ENCODE results near the gene FICD.
"Not testable (repeated sequence)": the region's sequence is repeated elsewhere in the genome, so short reads cannot be mapped to it uniquely, and the experiment has no call there.

The FICD gene

DNA sequence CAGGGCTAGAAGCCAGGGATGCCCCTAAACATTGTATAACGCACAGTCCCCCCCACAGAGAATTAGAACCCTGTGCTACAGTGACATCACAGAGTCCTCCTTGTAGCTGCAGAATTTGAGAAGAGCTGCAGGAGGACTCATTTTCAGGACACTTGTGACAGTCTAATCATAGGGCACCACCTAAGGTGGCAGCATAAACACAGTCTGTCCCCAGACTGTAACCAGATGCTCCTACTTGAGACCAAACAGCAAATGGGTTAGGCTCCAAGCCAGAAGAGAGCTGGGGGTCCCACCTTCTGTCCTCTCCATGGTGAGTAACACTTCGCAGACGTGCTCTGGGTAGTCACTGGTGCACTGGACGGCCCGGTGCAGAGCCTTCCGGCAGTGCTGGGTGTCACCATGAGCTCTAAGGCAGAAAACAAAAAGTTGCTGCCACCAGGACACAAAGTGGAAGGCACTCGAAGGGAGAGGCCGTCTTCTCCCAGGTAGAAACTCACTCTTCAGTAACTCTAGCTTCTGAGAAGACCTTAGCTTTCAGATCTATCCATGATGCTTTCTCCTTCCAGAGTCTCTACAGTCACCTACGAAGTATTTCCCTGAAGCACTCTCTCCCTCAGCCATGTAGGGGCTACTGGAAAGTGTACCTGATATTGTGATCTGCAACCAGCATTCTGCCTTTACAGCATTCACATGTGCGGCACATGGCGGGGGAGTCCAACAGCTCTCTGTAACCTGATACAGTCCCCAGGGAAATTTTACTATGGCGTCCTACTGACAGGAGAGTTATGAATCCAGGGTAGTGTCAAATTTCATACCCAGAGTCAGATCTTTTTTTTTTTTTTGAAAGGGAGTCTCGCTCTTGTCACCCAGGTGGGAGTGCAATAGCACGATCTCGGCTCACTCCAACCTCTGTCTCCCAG lies 17.1 kb downstream of the FICD start:
- H3K4me3 ChIP-seq (ENCODE audit: low read depth, low read length), result no peak overlapping the region

DNA sequence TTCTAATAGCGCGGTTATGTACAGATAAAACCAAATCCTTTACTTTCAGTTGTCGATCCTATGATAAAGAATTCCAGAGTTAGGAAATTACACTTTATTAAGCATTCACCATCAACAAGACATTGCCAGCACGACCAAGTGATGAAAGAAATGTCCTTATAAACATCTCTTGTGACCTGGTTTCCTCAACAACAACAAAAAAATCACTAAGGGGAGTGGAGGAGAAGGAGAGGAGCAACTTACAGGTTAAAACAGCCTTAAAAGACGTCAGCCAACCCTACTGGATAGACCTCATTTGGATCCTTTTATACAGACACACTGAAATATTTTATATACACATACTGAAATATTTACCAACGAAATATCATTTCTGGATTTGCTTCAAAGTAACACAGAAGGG lies 23.1 kb downstream of the FICD start:
- H3K4me3 ChIP-seq (ENCODE audit: low read depth, low read length), result no peak overlapping the region

DNA sequence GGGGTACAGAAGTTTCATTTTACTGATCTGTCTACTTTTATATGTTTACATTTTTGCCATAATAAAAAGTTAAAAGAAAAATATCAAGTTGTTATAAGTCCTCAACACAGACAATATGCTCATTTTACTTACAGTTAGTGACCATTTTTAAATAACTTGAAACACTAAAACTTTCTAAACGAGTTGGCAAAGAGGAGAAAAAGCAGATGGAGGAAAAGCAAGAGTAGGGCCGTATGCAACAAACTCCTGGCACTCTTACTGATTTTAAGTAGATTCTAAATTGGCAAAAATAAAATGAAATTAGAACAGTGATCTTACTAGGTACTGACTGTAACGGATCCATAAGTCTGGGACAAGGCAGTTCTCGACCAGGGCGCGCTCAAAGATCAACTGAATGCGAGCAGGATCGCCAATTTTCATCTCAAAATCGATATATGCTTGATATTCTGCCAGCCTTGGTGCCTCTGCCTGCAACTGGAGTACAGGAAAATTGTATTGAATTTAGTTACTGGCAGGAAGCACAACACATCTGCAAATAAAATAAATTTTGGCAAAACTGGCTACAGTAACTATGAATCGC lies 23.6 kb downstream of the FICD start:
- no peak overlapping the region for H3K4me3 ChIP-seq (ENCODE audit: low read depth, low read length)

DNA sequence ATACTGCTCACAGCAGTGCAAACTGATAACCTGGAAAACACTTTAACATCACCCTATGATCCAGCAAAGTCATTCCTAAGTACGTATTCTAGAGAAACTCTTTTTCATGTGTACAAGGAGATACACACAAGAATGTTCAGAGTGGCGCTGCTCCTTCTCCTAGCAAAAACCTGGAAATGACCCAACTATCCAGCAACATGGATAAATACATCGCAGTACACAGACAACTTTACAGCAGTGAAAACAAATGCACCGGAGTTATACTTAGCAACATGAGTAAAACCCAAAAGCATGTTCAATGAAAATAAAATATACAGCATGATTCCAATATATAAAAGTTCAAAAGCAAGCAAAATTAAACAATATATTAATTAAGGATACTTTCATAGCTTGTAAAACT lies 27.2 kb downstream of the FICD start:
- H3K4me3 ChIP-seq (ENCODE audit: low read depth, low read length), result no peak overlapping the region

DNA sequence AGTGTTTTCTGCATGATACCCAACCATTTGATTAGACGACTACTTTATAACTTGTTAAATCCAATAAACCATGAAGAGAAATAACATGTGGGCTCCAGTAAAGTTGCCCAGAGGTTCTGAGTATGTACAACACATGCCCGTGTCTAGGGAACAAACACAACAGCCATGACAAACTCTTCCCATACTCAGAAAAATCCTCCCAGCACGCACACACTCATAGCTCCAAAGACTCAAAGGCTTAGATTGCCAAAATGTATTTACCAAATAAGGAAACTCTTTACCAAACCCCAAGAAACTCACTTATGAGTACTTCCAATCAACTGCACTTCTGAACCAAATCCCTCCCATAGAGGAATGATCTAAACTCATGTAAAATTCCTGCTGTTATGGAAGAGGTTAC lies 28.6 kb downstream of the FICD start:
- no peak overlapping the region for H3K4me3 ChIP-seq (ENCODE audit: low read depth, low read length)

DNA sequence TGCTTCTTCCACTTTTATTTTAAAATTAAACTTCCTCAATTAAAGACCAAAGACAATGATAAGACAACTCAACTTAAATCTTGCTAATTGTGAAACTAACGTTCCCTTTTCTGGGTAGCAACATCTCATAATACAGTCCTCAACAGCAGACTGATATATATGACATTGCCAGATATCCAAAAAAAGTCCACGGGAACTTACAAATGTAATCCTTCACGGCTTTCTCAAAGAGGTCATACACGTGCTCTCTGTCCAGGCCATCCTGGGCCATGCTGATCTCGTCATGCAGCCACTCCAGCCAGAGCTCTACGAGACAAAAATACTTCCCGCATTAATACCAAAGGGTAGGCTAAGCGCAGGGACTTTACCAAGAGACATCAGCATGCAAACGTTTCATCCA lies 32.6 kb downstream of the FICD start:
- no peak overlapping the region for H3K4me3 ChIP-seq (ENCODE audit: low read depth, low read length)

DNA sequence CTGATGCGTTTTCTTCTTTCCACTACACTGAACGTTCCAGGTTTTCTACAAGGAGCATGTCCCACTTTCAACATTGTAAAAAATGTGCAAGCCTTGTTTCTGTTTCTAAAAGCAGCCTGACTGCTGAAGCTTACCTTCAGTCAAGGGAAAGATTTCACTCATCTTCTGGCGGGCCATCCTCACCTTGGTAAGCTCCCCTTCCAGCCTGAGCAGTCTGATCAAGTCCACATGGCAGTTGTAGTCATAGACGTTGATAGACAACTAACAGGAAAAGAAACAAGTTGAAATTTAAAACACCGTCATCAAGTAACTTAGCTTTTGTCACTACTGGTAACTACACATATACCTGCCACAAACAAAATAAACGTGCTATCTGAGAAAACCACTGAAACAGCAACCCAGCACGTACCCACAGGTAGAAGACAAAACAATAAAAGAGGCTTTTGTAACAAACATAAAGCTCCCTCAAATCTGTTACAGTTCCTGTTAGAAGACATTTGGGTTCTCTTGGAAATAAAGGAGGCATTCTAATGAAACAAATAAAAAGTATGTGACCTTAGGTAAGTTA lies 34.0 kb downstream of the FICD start:
- H3K4me3 ChIP-seq (ENCODE audit: low read depth, low read length), result no peak overlapping the region

DNA sequence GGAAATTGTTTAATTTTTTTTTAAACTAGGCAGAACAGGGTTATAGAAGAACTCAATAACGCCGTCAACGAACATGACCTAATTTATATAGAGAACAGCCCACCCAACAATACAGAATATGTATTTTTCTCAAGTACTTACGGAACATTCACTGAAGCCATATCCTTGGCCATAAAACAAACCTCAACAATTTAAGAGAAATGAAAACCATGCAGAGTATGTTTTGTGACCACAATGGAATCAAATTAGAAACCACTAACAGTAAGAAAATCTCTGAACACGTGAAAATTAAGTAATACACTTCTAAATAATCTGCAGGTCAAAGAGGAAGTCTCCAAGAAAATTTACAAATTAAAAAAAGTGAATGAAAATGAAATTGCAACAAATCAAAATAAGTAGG lies 36.5 kb downstream of the FICD start:
- H3K4me3 ChIP-seq (ENCODE audit: low read depth, low read length), result no peak overlapping the region

DNA sequence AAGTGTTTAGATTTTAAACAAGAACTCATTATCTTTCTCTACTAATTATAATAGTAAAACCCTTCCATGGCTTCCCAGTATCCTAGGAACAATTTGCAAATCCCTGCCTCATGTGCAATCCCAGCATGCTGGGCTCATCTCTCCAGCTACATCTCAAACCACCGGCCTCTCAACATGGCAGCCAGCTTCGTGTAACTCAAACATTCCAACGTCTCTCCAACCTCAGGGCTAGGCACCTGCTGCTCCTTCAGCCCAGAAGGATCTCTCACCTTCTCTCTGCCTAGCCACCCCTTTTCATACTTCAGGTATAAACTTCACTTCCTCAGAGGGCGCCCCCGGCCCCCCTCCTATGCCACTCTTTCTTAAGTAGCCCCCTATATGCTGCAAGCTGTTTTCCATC lies 38.7 kb downstream of the FICD start:
- no peak overlapping the region for H3K4me3 ChIP-seq (ENCODE audit: low read depth, low read length)

DNA sequence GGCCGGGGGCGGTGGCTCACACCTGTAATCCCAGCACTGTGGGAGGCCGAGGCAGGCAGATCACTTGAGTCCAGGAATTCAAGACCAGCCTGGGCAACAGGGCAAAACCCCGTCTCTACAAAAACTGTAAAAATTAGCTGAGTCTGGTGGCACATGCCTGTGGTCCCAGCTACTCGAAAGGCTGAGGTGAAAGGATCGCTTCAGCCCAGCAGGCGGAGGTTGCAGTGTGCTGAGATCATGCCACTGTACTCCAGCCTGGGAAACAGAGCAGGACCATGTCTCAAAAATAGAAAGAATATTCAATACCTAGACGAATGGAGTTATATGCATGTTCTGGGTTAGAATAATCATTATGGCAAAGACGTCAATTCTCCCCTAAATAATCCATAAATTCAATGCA lies 40.3 kb downstream of the FICD start:
- H3K4me3 ChIP-seq (ENCODE audit: low read depth, low read length), result not testable (repeated sequence)

DNA sequence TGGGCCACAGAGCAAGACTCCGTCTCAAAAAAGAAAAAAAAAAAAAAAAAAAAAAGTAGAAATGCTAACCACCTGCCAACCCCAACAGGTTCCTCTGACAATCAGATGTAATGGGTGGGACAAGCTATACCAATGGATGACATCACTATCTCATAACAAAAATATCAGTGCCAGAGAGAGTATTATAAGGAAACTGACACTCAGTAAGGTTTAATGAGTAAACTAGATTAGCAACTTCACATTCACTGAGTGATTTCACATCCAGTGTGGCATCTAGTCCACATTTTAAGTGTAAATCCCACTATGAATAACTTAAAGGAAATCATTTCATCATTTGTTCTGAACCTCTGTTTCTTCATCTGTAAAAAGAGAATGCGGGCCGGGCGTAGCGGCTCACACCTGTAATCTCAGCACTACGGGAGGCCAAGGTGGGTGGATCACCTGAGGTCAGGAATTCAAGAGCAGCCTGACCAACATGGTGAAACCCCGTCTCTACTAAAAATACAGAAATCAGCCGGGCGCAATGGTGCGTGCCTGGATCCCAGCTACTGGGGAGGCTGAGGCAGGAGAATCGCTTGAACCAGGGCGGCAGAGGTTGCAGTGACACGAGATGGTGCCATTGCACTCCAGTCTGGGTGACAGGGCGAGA lies 44.1 kb downstream of the FICD start:
- H3K4me3 ChIP-seq (ENCODE audit: low read depth, low read length), result no peak overlapping the region

DNA sequence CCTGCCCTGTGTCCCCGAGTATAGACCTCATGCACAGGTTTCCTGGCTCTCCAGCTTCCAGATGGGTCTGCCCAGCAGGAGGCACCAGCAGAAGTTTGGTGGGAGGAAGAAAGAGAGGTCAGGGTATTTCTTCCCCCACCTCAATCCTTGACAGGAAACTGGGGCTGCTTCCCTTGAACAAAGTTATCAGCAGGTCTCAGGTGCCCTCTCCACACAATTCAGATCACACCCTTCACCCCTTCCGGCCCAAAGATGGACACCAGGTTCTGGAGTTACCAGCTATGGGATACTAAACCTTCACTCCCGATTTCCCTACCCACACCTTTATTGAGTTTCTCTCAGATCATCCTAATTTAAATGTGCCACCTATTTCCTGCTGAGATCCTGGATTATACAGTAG lies 44.7 kb downstream of the FICD start:
- H3K4me3 ChIP-seq (ENCODE audit: low read depth, low read length), result peak overlapping the region; percentile 100

DNA sequence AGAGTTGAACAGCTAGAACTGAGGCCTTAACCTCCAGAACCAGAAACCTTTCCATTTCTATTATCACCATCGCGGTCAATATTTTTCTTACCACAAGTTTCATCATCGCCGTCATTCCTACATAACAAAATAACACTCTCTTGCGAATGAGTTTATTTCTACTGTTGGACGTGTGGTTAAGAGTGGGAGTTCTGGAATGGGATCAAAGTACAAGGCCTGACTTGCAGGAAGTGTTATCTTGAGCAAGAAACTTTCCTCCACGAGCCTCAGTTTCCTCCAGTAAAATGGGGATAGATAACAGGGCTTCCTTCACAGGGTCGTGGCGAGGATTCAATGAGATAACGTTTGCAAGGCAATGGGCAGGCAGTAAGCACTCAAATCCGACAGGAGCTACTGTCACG lies 45.2 kb downstream of the FICD start:
- H3K4me3 ChIP-seq (ENCODE audit: low read depth, low read length), result peak overlapping the region; percentile 100

DNA sequence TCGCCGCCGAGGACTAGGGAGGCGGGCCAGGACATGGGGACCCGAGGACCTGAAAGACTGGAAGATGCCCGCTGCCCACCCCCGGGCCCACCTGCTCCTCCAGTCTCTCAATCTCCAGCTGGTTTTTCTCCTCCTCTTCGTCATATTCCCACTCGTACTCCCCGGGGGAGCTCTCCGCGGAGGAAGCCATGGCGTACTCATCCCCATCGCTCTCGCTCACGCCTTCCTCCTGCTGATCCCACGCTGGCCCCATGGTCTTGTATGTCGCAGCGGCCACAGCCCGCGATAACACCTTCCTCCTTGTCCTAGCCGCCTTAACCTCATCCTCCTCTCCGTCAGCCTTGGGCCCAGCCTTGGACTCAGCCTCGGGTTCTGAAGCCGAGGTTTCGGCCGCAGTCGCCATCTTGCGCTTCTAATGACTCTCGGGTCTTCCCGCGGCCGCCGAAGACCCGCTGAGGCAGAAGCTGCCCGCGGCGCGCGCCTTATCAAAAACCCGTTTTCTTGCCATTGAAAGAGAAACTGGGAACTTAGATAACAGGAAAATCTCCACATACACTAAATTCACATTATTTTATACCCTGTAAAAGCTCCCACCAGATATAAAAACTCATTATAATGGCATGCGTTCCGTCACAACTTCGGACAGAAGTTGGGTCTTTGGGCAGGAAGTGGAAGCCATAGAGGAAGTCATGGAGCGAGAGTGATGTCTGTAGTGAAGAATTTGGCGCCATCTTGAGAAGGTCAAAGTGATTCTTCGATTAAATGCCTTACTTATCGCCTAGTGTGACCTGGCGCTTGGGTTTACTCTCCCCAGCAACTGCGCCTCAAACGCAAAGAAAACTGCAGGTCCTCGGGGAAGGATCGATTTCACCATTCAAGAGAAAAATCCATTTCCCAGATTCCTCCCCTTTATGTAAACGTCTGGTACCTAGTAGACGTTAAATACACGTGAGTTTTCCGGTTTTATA lies 46.0 kb downstream of the FICD start, which contains the start of gene SART3:
Gene SART3 (minus strand): TSS at position 422 of the 968 bp plus-strand sequence. CDS start 19 bp downstream, at position 403.
- peak within 1 kb of the TSS; percentile 100 for H3K4me3 ChIP-seq (ENCODE audit: low read depth, low read length)

DNA sequence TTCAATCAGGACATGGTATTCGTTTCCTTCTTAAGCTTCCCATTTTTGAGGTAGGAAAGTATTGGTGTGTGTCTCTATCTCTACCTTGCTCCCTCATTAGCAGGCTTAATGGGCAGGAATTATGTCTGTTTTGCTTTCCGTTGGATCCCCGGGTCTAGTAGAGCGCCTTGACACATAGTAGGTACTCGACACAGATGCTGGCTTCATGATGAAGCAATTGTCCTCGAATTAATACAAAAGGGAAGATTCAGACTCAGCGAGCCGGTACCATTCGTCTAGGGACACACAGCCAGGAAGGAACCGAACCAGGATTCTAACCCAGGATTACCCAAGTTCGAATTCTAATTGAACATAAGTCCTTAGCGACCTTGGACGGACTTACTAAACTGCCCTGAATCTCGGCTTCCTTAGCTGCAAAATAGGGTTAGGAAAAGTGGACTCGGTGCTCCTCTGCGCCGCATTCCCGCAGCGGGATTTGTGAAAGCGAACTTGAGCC lies 46.8 kb downstream of the FICD start:
- peak overlapping the region; percentile 100 for H3K4me3 ChIP-seq (ENCODE audit: low read depth, low read length)

DNA sequence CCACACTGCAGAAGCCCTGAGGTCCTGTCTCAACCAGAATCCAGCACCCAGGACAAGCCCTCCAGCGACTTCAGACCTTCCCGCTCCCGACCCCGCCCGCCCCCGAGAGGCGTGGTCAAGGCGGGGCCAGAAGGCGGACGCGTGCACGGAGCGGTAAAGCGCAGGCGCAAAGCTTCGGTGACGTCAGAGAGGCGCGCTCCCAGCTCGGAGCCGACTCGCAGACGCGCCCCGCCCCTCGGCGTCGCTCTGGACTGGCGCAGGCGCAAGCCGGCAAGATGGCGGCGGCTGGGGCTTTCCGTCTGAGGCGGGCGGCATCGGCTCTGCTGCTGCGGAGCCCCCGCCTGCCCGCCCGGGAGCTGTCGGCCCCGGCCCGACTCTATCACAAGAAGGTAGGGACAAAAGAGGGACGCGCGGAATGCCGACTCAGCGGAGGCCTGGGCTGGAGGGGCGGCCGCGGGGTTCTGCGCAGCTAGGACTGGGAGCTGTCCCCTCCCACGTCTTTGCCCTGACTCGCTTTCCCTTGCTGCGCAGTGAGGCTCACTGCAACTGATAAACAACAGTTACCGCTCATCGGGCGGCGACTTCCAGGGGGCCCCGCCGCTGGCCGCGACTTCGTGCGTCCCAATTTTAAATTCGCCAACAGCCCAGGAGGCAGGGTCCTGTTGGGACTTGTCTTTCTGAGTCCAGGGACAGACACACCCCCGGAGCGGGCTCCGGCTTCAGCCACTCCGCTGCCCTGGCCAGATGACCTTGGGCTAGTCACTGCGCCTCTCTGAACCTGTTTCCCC lies 47.5 kb downstream of the FICD start, which contains the start of gene ISCU:
Gene ISCU (plus strand): TSS at position 249 of the 788 bp plus-strand sequence. CDS start 27 bp downstream, at position 276.
- H3K4me3 ChIP-seq (ENCODE audit: low read depth, low read length), result peak within 1 kb of the TSS; percentile 100

DNA sequence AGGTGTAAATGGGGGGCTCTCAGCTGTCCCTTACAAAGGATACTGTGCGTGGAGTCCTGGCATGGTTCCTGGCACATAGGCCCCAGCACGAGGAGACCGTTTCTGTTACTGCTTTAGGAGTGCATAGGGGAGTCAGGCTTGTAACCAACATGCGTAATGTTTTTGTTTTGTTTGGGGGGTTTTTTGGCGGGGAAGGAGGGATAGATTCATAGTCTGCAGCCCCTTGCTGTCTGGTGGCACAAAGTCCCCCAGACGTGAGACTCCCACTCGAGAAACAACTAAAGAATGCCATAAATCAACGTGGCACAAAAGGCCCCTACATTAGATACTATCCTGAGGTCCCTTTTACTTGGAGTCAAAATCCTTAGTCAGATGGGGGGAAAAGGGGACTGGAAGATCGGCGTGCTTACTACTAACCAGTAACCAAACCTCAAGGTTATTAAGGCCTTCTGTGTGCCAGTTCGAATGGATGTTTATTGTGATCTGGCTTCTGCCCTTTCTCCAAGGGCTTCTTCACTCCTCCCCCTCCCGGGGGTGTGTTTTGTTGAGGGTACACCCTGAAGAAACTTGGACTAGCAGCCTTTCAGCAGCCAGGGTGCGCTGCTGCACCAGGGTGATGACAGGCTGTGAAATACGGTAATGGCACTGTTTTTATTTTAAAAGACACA lies 48.2 kb downstream of the FICD start:
- H3K4me3 ChIP-seq (ENCODE audit: low read depth, low read length), result peak overlapping the region; percentile 92

DNA sequence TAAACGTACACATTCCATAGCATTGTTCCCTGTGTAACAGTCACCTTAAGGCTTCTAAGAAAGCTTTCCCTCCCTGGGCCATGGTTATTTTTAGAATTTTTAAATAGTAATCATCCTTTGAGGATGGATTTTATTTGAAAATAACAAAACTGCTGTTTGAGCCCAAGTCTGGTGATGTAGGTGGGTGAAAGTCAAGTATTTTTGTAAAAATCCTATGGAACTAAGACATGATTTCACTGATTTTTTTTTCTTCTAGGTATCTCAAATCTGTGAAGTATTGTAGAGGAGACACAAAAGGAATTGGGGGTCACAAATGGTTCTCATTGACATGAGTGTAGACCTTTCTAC lies 48.7 kb downstream of the FICD start:
- no peak overlapping the region for H3K4me3 ChIP-seq (ENCODE audit: low read depth, low read length)

DNA sequence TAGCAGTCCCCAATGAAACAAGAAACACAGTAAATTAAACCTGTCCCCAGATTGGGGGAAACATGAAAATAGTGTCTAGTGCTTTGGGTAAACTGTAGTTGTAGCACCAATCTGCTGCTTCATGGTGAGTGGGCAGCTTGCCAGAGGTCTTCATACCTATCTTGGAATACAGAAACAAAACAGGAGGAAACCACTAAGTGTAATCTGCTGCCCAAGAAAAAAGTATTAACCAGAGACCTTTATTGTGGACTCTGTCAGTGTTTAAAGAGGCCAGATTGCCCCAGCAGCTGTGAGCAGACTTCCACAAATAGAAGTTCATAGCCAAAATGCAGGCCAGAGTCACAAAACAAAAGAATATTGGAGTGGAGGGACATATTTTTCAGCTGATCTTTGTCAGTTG lies 49.6 kb downstream of the FICD start:
- H3K4me3 ChIP-seq (ENCODE audit: low read depth, low read length), result no peak overlapping the region

Data from iPS-11a (cell line).